SK-N-SH (cell line): ENCODE measurements around the gene TCHP.
"Not testable (repeated sequence)": the region's sequence is repeated elsewhere in the genome, so short reads cannot be mapped to it uniquely, and the experiment has no call there.

Experiments
- CHD2 ChIP-seq: fragments of 150-350 bp; IDR thresholded peaks from 2 replicates; pipeline ENCODE4 v1.6.1; 2018; ENCODE audit warnings: low read length; ENCODE audit not compliant: partially characterized antibody
- CTCF ChIP-seq: fragments of 200-600 bp; sonication (generic); IDR thresholded peaks from 2 replicates; pipeline ENCODE4 v1.6.1; 2017; ENCODE audit warnings: antibody characterized with exemption, mild to moderate bottlenecking, moderate library complexity
- JUND ChIP-seq: IDR thresholded peaks from 2 replicates; pipeline ENCODE4 v1.4.0; 2012
- SIN3A ChIP-seq: IDR thresholded peaks from 2 replicates; pipeline ENCODE4 v1.6.1; 2012; ENCODE audit warnings: low read depth, mild to moderate bottlenecking, low read length, moderate library complexity, borderline replicate concordance
- ZBTB33 ChIP-seq: IDR thresholded peaks from 2 replicates; pipeline ENCODE4 v1.4.0; 2012; ENCODE audit warnings: low read depth, borderline replicate concordance

DNA sequence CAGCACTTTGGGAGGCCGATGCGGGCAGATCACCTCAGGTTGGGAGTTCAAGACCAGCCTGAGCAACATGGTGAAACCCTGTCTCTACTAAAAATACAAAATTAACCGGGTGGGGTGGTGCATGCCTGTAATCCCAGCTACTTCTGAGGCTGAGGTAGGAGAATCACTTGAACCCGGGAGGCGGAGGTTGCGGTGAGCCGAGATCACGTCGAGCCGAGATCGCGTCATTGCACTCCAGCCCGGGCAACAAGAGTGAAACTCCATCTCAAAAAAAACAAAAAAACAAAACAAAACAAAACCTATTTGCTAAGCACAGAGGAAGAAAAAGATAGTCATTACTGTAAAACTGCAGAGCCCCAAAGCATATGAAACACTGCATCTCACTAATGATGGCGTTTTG, 29.3 kb downstream of the TCHP start:
- TF ChIP-seq CHD2, JUND, ZBTB33, CTCF, SIN3A: not testable (repeated sequence)
